GM19328 (cell line): ENCODE measurements around the gene ARHGEF16.

Source experiments
- ATAC-seq: cut with Tn5 transposase; IDR thresholded peaks from one replicate; pipeline ENCODE4 v1.9.1; 2021; ENCODE audit warnings: mild to moderate bottlenecking, moderate library complexity; ENCODE audit not compliant: unreplicated experiment

Gene ARHGEF16

DNA sequence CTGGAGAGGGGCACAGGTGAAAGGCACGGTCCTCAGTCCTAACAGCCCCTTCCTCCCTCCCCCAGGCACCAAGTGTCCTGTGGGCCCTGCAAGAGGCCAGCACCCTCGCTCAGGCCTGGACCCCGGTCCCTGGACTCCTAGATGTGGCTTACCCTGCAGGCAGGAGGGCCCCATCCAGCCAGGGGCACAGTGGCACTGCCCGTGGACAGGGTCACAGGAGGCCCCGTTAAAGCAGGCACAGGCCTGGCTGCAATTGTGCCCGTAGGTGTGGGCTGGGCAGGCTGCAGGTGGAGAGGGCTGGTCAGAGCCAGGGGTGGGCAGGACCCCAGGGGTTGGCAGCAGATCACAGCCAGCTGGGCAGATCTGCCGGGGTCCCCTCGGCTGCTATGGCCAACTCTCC lies 44.5 kb downstream of the ARHGEF16 start:
- no peak for ATAC-seq

DNA sequence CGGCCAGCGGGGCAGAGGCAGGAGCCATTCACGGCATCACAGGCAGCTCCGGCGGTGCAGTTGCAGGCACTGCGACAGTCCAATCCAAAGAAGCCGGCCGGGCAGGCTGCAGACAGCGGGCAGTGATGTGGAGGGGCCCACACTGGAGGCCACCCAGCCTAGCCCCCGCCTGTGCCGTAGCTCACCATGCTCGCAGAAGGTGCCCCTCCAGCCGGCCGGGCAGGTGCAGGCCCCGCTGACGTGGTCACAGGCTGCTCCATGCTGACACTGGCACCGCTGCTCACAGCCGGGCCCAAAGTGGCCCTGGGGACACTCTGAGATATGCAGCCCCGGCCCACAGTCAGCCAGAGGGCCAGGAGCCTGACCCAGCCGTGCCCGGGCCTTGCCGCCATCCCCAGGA lies 45.1 kb downstream of the ARHGEF16 start:
- no peak for ATAC-seq

- no peak for ATAC-seq
These were observed 45.9 kb downstream of the ARHGEF16 start for GRCh38 chr1:3500265-3500835.

- ATAC-seq, result no peak
These were observed 47.0 kb downstream of the ARHGEF16 start for GRCh38 chr1:3501437-3501836.

DNA sequence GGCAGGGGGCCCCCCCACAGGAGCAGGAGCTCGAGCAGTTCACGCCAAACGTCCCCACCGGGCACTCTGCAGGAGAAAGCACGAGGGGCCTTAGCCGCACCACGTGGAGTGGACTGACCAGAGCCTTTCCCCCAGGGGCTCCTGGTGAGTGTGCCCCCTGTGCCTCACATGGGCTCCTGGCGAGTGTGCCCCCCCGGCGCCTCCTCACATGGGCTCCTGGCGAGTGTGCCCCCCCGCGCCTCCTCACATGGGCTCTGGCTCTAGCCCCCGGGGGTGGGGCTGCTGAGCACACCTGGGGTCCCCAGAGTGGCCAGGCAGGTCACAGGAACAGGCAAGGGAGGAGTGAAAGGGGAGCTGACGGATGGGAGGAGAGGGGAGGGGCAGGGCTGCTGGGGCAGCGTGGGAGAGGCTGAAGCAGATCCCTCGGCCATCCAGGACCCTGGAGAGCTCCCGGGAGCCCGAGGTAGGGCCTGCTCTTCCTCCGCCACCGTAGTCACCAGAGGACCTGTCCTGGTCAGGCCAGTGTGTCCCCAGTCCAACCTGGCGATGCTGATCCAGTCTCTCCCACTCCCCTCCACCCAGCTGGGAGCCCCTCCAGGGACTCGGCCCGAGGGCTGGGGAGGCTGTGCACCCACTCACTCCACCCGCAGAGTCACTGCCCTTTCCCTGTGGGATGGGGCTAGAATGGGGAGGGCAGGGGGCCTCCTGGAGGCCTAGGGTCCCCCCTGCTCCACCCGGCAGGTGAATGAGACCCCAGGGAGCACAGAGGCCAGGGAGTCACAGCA lies 47.6 kb downstream of the ARHGEF16 start:
- no peak for ATAC-seq

GRCh38 chr1:3502641-3503524 lies 48.4 kb downstream of the ARHGEF16 start:
- no peak for ATAC-seq

- no peak for ATAC-seq
These were observed 49.0 kb downstream of the ARHGEF16 start for GRCh38 chr1:3503525-3503886.

DNA sequence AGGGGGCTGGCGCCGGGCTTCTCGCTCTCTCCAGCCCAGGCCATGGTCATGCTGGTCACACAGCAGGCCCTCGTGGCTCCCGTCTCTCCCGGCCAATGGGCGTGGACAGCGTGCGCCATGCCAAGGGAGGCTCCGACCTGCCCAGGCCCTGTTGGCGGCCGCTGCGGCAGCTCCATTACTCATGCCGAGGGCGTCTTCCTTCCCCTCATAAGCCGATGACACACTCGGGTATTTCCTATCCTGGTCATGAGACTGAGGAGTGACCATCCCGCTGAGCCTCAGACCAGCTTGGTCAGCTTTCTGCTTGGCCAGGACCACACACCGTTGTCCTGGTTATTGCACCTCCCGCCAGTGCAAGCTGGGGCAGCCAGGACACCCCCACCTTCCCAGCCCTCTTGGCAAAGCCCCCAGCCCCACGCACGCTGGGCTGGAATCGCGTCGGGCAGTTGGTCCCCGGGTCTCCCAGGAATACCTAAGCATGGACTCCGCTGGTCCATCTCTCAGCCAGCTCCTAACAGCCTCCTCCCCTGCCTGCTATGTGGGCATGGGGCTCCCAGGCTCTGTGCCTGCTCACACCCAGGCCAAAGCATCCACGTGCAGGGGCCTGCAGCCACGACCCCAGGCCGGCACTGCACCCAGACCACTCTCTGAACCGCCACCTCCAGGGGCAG lies 49.8 kb downstream of the ARHGEF16 start:
- ATAC-seq, result no peak

DNA sequence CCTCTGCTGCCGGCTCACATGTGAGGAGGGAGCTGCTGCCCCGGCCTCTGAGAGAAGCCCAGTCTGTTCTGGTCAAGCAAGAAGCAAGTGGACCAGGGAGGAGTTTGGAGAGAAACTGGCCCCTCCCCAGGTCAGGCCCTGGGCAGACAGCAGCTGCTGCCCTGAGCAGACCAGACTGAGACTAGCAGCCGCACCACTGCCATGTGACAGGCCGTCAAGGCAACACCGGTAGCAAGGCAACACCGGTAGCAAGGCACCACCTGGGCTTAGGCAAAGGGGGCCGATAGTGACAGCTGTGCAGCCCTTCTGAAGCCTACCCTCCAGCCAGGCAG lies 50.3 kb downstream of the ARHGEF16 start:
- no peak for ATAC-seq

DNA sequence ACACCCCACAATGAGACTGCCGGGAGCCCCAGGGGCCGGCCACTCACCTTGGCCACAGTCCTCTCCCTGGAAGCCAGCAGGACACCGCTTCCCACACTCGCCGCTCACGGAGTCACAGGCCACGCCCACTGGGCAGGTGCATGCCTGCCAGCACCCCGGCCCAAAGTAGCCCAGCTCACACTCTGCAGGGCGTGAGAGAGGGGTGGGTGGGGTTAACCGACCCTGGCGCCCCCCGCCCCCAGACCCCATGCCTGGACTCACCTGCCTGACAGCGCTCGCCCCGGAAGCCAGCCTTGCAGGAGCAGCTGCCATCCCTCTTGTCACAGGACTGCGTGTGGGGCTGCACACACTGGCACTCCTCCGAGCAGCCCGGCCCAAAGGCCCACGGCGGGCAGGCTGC lies 50.7 kb downstream of the ARHGEF16 start:
- no peak for ATAC-seq

- no peak for ATAC-seq
These were observed 51.6 kb downstream of the ARHGEF16 start for GRCh38 chr1:3506041-3506440.

DNA sequence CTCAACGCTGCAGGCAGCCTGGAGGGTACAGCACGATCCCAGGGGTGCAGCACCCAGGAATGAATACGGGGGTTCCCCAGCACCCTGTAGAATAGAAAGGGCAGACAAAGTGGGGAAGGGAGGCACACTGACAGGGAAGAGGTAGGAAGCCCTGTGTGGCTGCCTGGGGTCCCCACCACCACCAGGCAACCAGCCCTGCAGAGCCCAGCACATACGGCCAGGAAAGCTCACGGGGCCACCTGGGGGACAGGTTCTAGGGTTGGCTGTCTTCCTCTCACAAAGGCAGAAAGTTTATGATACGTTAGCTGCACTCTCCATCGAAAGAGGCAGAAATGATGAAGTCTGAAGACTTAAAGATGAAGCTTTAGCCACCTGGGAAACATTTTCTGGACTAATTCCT lies 52.5 kb downstream of the ARHGEF16 start:
- no peak for ATAC-seq

- no peak for ATAC-seq
These were observed 53.3 kb downstream of the ARHGEF16 start for GRCh38 chr1:3507636-3508275.

DNA sequence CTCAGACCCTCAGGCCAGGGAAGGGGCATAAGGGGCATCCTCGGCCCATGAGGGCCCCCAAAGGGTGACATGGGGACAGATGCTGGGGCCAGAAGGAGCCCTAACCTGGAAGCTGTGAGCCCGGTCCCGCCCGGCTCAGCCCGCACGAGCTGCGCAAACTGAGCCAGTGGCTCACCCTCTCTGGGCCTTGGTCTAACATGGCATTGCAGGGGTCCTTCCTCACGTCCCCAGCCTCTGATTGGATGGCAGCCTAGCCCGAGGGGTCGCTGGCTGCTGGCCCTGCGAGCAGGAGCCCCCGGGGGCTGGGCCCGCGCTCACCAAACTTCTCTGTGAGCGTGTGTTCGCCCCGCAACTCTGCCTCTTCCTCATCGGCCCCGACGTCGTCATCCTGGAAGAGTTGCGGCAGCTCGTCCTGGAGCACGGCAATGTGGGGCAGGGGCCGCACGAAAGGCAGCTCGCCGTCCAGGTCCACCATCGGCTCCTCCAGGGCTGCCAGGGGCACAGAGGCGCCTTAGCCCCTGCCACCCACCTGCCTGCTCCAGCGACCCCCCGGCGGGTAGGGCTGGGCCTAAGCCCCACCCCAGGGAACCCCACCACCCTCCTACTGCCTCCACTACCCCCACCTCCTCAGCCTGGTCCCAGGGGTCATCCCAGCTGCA lies 54.4 kb downstream of the ARHGEF16 start:
- ATAC-seq, result no peak

- ATAC-seq, result no peak
These were observed 55.3 kb downstream of the ARHGEF16 start for GRCh38 chr1:3509721-3510120.

- no peak for ATAC-seq
These were observed 55.9 kb downstream of the ARHGEF16 start for GRCh38 chr1:3510136-3510955.

- no peak for ATAC-seq
These were observed 56.4 kb downstream of the ARHGEF16 start for GRCh38 chr1:3510956-3511250.

DNA sequence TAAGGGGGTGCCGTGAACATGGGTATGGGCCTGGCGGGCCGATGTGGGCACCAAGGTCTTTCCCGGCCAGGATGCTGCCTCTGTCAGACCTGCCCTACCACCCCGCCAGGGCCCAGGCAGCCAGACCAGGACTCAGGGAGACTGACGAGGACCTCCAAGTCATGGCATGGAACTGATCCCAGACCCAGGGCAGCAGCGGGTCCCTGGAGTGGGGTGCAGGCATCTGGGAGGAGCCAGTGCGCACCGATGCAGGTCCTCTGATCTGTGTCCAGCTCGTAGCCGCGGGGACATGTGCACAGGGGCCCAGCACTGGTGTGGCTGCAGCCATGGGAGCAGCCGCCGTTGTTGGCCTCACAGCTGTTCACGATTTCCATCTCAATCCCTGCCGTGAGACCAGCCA lies 56.8 kb downstream of the ARHGEF16 start:
- no peak for ATAC-seq

DNA sequence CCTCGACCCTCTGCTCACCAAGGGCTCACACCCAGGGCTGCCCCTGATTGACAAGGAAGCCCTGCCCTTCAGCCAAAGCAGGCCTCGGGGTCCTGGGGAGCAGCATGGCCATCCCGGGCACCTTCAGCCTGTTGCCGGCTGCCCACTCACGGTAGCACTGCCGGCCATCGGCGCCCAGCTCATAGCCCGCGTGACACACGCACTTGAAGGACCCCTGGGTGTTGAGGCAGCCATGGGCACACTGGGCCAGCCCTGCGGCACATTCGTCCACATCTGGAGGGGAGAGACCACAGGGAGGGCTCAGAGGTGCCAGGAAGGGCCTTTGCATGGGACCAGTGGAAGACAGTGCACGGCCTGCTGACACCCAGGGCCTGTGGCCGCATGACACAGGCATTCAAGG lies 57.4 kb downstream of the ARHGEF16 start:
- ATAC-seq, result no peak

- ATAC-seq, result no peak
These were observed 59.9 kb downstream of the ARHGEF16 start for GRCh38 chr1:3514404-3514803.
